A549 (cell line): ENCODE measurements around the gene PAQR5. TPM values are rescaled to one million over a fixed set of nuclear protein-coding genes. Genes with fewer than 3 reads are reported as not detected.
A peak's percentile ranks its signal among the peaks of the same experiment; 100 is the strongest.

Source experiments
- ATAC-seq, 2 experiments: fragments of 200-7000 bp in 1 of 2; fragments of >200 bp in 1 of 2; cut with Nextera tagmentation in 1 of 2; cut with Tn5 transposase in 1 of 2; 3 replicates each; pipeline versions ENCODE4 v1.8.0 to v1.9.1; 2018 to 2020; ENCODE audit warnings: mild to moderate bottlenecking in 1 of 2, moderate library complexity in 1 of 2
- CTCF ChIA-PET: fragments of 300-600 bp; sonication (Branson Sonifier 250); formaldehyde crosslinking; extraction: SDS; loops from one replicate; lab custom pipeline; 2021; ENCODE audit warnings: antibody characterized with exemption, inconsistent platforms; lab: Yijun Ruan, JAX
- POLR2A ChIA-PET: fragments of 350-600 bp; formaldehyde crosslinking; extraction: SDS; loops from one replicate; lab custom pipeline; 2021; ENCODE audit warnings: antibody characterized with exemption, inconsistent platforms; lab: Yijun Ruan, JAX
- DNase-seq, 2 experiments: peaks; one replicate each; pipeline versions ENCODE4 v3.0.0 to v3.0.0-alpha.2; 2011 to 2016; ENCODE audit warnings: low read depth in 1 of 2, low spot score in 1 of 2
- FAIRE-seq: peaks from 2 replicates; lab custom pipeline; 2011; peaks lifted over from hg19 to GRCh38; lab: Jason Lieb, UNC
- H3K27ac ChIP-seq, 2 experiments: fragments of >200 bp; sonication (Bioruptor Twin); formaldehyde crosslinking; 3 replicates each; pipeline ENCODE4 v1.5.1; 2016 to 2017
- H3K4me1 ChIP-seq: fragments of >200 bp; sonication (Bioruptor Twin); formaldehyde crosslinking; 3 replicates; pipeline ENCODE4 v1.6.1; 2016
- H3K4me2 ChIP-seq: fragments of >200 bp; sonication (Bioruptor Twin); formaldehyde crosslinking; 3 replicates; pipeline ENCODE4 v1.6.1; 2016
- H3K4me3 ChIP-seq: fragments of >200 bp; sonication (Bioruptor Twin); formaldehyde crosslinking; 3 replicates; pipeline ENCODE4 v1.5.1; 2016
- H3K9me3 ChIP-seq: fragments of >200 bp; sonication (Bioruptor Twin); formaldehyde crosslinking; 3 replicates; pipeline ENCODE4 v1.6.1; 2016
- BHLHE40 ChIP-seq: IDR thresholded peaks from 2 replicates; pipeline ENCODE4 v1.6.1; 2012; ENCODE audit warnings: low read depth, low read length, inconsistent platforms
- EHF ChIP-seq: fragments of 250-450 bp; sonication (Bioruptor Pico); IDR thresholded peaks from 2 replicates; pipeline ENCODE4 v1.5.0; 2020; ENCODE audit warnings: mild to moderate bottlenecking
- FOSB ChIP-seq: fragments of 250-450 bp; sonication (Bioruptor Pico); IDR thresholded peaks from 2 replicates; pipeline ENCODE4 v1.5.0; 2020; ENCODE audit warnings: mild to moderate bottlenecking, moderate library complexity
- HOXB13 ChIP-seq: fragments of 250-450 bp; sonication (Bioruptor Pico); IDR thresholded peaks from 2 replicates; pipeline ENCODE4 v1.5.0; 2020; ENCODE audit warnings: low read depth, mild to moderate bottlenecking, moderate library complexity
- JUN ChIP-seq, 2 experiments: fragments of >200 bp; sonication (Bioruptor Twin); formaldehyde crosslinking; IDR thresholded peaks; 2 replicates in 1 of 2; 3 replicates in 1 of 2; pipeline ENCODE4 v1.6.1; 2016 to 2017
- MAFK ChIP-seq: fragments of 450-650 bp; IDR thresholded peaks from 2 replicates; pipeline ENCODE4 v1.6.1; 2014; ENCODE audit not compliant: partially characterized antibody
- MAZ ChIP-seq: fragments of 150-350 bp; IDR thresholded peaks from 2 replicates; pipeline ENCODE4 v1.6.1; 2014; ENCODE audit warnings: antibody characterized with exemption, low read depth, low read length, borderline replicate concordance
- PHF8 ChIP-seq: fragments of 200-600 bp; sonication (generic); IDR thresholded peaks from 2 replicates; pipeline ENCODE4 v1.6.1; 2016; ENCODE audit warnings: low read depth, mild to moderate bottlenecking, antibody characterized with exemption, moderate library complexity, borderline replicate concordance
- POLR2A ChIP-seq: IDR thresholded peaks from 2 replicates; pipeline ENCODE4 v1.6.1; 2012; ENCODE audit warnings: mild to moderate bottlenecking, low read length
- POLR2AphosphoS2 ChIP-seq: conservative IDR thresholded peaks from 2 replicates; pipeline ENCODE4 v1.6.1; 2012; ENCODE audit warnings: low read length, improper control_type of control experiment, inconsistent platforms
- RCOR1 ChIP-seq: fragments of 150-350 bp; IDR thresholded peaks from 2 replicates; pipeline ENCODE4 v1.6.1; 2014; ENCODE audit warnings: antibody characterized with exemption, low read length, low read depth
- RFX5 ChIP-seq: fragments of 450-650 bp; IDR thresholded peaks from 2 replicates; pipeline ENCODE4 v1.7.1; 2014; ENCODE audit warnings: antibody characterized with exemption, mild to moderate bottlenecking, moderate library complexity
- ZFP36 ChIP-seq: fragments of 450-650 bp; IDR thresholded peaks from 2 replicates; pipeline ENCODE4 v1.6.1; 2014; ENCODE audit warnings: borderline replicate concordance; ENCODE audit not compliant: partially characterized antibody
- WGBS: methylation state at CpG from one replicate; pipeline ENCODE4 v1.1.6; 2017; ENCODE audit errors: missing lambda C conversion rate; 5-methylcytosine and 5-hydroxymethylcytosine counted together
- polyA plus RNA-seq, 4 experiments: library from polyadenylated mRNA; depleted of rRNA in 3 of 4; stranded (reverse); fragments of >200 nt; fragmentation: RNase III in 1 of 4; extraction: RNeasy Plus Mini Kit Qiagen cat#74134 plus additional on column Dnase treatment in 1 of 4; gene quantifications; 2 replicates in 3 of 4; 3 replicates in 1 of 4; pipeline ENCODE4 v1.2.3, GENCODE V29; 2011 to 2017
- TF ChIP-seq, protein P1 (sequence below): fragments of 200-600 bp; sonication (generic); IDR thresholded peaks from 2 replicates; pipeline ENCODE4 v1.6.1; 2016; ENCODE audit warnings: antibody characterized with exemption, mild to moderate bottlenecking, moderate library complexity
- TF ChIP-seq, protein P2 (sequence below): IDR thresholded peaks from 2 replicates; pipeline ENCODE4 v1.6.1; 2012; ENCODE audit warnings: low read depth, borderline replicate concordance
- TF ChIP-seq, protein P3 (sequence below): fragments of 250-450 bp; sonication (Bioruptor Pico); IDR thresholded peaks from 2 replicates; pipeline ENCODE4 v1.5.0; 2021; ENCODE audit warnings: mild to moderate bottlenecking, moderate library complexity, borderline replicate concordance
- TF ChIP-seq, protein P4 (sequence below): fragments of >200 bp; sonication (Bioruptor Twin); formaldehyde crosslinking; IDR thresholded peaks from 3 replicates; pipeline ENCODE4 v1.6.1; 2016
- TF ChIP-seq, protein P5 (sequence below): fragments of >200 bp; sonication (Bioruptor Twin); formaldehyde crosslinking; IDR thresholded peaks from 3 replicates; pipeline ENCODE4 v1.5.1; 2016
- TF ChIP-seq, protein P6 (sequence below): IDR thresholded peaks from 2 replicates; pipeline ENCODE4 v1.6.1; 2012

Gene PAQR5
- polyA plus RNA-seq, 2 of the 4 experiments (the other 2 are of a cell fraction) = 104 to 114 TPM

DNA sequence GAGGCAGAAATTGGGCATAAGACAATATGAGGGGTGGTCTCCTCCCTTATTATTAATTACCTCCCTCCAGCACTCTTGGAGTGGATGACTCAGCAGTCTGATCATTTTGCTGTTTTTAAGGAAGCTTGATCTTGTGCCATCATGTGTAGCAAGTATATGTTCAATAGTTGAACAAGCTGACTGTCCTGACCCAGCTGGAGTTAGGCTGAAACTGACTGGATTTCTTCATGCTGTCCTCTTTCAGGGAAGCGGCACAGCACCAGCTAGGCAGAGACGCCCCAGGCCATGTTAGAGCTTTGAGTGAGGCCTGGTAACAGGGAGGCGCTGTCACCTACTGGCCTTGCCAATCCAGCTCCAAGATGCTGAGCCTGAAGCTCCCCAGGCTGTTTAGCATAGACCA, 61.0 kb downstream of the PAQR5 start (continued):
- TF ChIP-seq, protein P1, sequence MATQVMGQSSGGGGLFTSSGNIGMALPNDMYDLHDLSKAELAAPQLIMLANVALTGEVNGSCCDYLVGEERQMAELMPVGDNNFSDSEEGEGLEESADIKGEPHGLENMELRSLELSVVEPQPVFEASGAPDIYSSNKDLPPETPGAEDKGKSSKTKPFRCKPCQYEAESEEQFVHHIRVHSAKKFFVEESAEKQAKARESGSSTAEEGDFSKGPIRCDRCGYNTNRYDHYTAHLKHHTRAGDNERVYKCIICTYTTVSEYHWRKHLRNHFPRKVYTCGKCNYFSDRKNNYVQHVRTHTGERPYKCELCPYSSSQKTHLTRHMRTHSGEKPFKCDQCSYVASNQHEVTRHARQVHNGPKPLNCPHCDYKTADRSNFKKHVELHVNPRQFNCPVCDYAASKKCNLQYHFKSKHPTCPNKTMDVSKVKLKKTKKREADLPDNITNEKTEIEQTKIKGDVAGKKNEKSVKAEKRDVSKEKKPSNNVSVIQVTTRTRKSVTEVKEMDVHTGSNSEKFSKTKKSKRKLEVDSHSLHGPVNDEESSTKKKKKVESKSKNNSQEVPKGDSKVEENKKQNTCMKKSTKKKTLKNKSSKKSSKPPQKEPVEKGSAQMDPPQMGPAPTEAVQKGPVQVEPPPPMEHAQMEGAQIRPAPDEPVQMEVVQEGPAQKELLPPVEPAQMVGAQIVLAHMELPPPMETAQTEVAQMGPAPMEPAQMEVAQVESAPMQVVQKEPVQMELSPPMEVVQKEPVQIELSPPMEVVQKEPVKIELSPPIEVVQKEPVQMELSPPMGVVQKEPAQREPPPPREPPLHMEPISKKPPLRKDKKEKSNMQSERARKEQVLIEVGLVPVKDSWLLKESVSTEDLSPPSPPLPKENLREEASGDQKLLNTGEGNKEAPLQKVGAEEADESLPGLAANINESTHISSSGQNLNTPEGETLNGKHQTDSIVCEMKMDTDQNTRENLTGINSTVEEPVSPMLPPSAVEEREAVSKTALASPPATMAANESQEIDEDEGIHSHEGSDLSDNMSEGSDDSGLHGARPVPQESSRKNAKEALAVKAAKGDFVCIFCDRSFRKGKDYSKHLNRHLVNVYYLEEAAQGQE = no peak
- no peak for TF ChIP-seq POLR2A
- TF ChIP-seq, protein P2, sequence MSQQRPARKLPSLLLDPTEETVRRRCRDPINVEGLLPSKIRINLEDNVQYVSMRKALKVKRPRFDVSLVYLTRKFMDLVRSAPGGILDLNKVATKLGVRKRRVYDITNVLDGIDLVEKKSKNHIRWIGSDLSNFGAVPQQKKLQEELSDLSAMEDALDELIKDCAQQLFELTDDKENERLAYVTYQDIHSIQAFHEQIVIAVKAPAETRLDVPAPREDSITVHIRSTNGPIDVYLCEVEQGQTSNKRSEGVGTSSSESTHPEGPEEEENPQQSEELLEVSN = no peak
- TF ChIP-seq RCOR1 = no peak
- TF ChIP-seq, protein P3, sequence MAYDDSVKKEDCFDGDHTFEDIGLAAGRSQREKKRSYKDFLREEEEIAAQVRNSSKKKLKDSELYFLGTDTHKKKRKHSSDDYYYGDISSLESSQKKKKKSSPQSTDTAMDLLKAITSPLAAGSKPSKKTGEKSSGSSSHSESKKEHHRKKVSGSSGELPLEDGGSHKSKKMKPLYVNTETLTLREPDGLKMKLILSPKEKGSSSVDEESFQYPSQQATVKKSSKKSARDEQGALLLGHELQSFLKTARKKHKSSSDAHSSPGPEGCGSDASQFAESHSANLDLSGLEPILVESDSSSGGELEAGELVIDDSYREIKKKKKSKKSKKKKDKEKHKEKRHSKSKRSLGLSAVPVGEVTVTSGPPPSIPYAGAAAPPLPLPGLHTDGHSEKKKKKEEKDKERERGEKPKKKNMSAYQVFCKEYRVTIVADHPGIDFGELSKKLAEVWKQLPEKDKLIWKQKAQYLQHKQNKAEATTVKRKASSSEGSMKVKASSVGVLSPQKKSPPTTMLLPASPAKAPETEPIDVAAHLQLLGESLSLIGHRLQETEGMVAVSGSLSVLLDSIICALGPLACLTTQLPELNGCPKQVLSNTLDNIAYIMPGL (CRISPR knock-in tag) = no peak
- no peak for TF ChIP-seq MAZ
- no peak for TF ChIP-seq FOSB (CRISPR knock-in tag)
- TF ChIP-seq, protein P4, sequence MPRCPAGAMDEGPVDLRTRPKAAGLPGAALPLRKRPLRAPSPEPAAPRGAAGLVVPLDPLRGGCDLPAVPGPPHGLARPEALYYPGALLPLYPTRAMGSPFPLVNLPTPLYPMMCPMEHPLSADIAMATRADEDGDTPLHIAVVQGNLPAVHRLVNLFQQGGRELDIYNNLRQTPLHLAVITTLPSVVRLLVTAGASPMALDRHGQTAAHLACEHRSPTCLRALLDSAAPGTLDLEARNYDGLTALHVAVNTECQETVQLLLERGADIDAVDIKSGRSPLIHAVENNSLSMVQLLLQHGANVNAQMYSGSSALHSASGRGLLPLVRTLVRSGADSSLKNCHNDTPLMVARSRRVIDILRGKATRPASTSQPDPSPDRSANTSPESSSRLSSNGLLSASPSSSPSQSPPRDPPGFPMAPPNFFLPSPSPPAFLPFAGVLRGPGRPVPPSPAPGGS = no peak
- TF ChIP-seq MAFK = peak; percentile 87
- no peak for TF ChIP-seq EHF (CRISPR knock-in tag)
- TF ChIP-seq JUN (IDR thresholded peaks at IDR 0.05) = no peak
- TF ChIP-seq, all 56 proteins: peak for 3

DNA sequence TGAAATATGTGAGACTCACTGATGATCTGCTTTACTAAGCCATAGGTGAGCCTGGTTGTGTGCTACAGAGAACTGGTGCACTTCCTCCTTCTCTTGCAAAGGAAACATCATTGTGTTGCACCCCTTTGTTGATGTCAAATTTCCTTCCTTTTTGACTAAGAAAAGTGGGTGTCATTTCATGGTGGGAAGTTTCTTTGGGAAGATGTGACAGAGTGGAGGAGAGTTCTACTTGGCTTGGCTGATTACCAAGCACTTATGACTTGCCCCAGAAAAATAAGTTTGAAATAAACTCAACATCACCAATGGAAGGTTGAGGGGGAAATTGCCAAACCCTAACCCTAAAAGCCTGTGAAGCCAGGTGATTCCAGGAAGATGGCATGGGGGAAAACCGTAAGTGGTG, 61.9 kb downstream of the PAQR5 start:
- POLR2A ChIA-PET = no interaction called here
- no peak for FAIRE-seq
- Histone ChIP-seq H3K4me1 (peaks cover 27% of the 10 kb centered on the region), H3K4me2 (no peak overlapping the region)
- ATAC-seq = no peak
- TF ChIP-seq, protein P5, sequence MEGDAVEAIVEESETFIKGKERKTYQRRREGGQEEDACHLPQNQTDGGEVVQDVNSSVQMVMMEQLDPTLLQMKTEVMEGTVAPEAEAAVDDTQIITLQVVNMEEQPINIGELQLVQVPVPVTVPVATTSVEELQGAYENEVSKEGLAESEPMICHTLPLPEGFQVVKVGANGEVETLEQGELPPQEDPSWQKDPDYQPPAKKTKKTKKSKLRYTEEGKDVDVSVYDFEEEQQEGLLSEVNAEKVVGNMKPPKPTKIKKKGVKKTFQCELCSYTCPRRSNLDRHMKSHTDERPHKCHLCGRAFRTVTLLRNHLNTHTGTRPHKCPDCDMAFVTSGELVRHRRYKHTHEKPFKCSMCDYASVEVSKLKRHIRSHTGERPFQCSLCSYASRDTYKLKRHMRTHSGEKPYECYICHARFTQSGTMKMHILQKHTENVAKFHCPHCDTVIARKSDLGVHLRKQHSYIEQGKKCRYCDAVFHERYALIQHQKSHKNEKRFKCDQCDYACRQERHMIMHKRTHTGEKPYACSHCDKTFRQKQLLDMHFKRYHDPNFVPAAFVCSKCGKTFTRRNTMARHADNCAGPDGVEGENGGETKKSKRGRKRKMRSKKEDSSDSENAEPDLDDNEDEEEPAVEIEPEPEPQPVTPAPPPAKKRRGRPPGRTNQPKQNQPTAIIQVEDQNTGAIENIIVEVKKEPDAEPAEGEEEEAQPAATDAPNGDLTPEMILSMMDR = no peak
- TF ChIP-seq RFX5 = no peak
- TF ChIP-seq POLR2AphosphoS2 = no peak
- TF ChIP-seq HOXB13 = no peak
- TF ChIP-seq, protein P6, sequence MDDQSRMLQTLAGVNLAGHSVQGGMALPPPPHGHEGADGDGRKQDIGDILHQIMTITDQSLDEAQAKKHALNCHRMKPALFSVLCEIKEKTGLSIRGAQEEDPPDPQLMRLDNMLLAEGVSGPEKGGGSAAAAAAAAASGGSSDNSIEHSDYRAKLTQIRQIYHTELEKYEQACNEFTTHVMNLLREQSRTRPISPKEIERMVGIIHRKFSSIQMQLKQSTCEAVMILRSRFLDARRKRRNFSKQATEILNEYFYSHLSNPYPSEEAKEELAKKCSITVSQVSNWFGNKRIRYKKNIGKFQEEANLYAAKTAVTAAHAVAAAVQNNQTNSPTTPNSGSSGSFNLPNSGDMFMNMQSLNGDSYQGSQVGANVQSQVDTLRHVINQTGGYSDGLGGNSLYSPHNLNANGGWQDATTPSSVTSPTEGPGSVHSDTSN = no peak
- no peak for TF ChIP-seq PHF8
- TF ChIP-seq BHLHE40 = no peak
- no peak for TF ChIP-seq ZFP36
- TF ChIP-seq, all 56 proteins: peak for 0
- Histone ChIP-seq H3K9me3 (no peaks in the 10 kb centered on the region), H3K4me3 (no peak overlapping the region), H3K27ac (peak overlapping the region in 1 of 2 experiments; percentile 77; a peak in 1 of 6 replicates)
- no peak for DNase-seq
- 3% methylated on average over 1 of the region's 1 CpG for WGBS
- CTCF ChIA-PET = interaction anchor here (1.3 to 5.7 kb wide), 2 partner anchors 16 to 33 kb away, joined by 3 to 28 read pairs; no protein-coding TSS in a partner anchor
